Muscle layer of duodenum (tissue), 2 donors: Measurements from ENCODE around the gene COL23A1.
"Not testable (repeated sequence)": the region's sequence is repeated elsewhere in the genome, so short reads cannot be mapped to it uniquely, and the experiment has no call there.

Experiments used
- H3K27ac ChIP-seq: one replicate; pipeline ENCODE4 v1.7.0; 2013; ENCODE audit warnings: mild to moderate bottlenecking, low read length
- H3K27me3 ChIP-seq: one replicate; pipeline ENCODE4 v1.7.0; 2013; ENCODE audit warnings: low read depth, mild to moderate bottlenecking, control low read depth, low read length
- H3K36me3 ChIP-seq, 2 donors: one replicate each; pipeline ENCODE4 v1.7.0; 2013; ENCODE audit warnings: low read length in 2 of 2, control low read depth in 1 of 2, mild to moderate bottlenecking in 1 of 2; ENCODE audit not compliant: insufficient read depth in 2 of 2, control insufficient read depth in 1 of 2
- H3K4me1 ChIP-seq, 2 donors: one replicate each; pipeline ENCODE4 v1.7.0; 2013; ENCODE audit warnings: low read length in 2 of 2, mild to moderate bottlenecking in 2 of 2, control low read depth in 1 of 2, moderate library complexity in 1 of 2; ENCODE audit not compliant: insufficient read depth in 2 of 2, control insufficient read depth in 1 of 2
- H3K4me3 ChIP-seq, 2 donors: one replicate each; pipeline ENCODE4 v1.7.0; 2013; ENCODE audit warnings: low read length in 2 of 2, low read depth in 1 of 2, mild to moderate bottlenecking in 1 of 2
- H3K9me3 ChIP-seq, 2 donors: one replicate each; pipeline ENCODE4 v1.7.0; 2013; ENCODE audit warnings: low read length in 2 of 2, control low read depth in 1 of 2, mild to moderate bottlenecking in 1 of 2; ENCODE audit not compliant: control insufficient read depth in 1 of 2
- donor health status: healthy.

Gene COL23A1

DNA sequence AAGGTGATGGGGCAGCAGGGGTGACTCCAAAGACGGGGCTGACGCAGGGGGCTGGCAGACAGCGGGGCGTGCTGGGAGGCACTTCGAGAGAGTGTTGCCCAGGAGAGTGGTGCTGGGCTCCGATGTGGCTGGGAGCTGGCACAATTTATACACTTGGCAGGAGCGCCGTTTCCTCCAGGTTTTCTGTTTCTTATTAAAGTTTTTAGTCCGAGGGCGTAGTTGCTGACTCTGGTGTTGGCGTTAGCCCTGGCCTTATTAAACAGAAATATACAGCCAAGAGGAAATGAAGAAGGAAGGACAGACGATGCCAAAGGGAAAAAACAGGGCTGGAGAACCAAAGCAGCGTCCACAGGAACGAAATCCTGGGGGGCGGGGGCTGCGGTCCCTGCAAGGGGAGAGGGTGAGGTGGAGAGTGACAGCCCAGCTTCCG lies 218.0 kb downstream of the COL23A1 start:
- no peaks in the 10 kb centered on the region for H3K9me3 ChIP-seq
- H3K27me3 ChIP-seq, result no peaks in the 10 kb centered on the region
- H3K36me3 ChIP-seq, result no peaks in the 10 kb centered on the region
- H3K4me3 ChIP-seq, result peak overlapping the region in 1 of 2 donors; percentile 22
- H3K27ac ChIP-seq, result peak overlapping the region; percentile 3
- peaks cover 0 to 3% of the 10 kb centered on the region in 2 donors for H3K4me1 ChIP-seq

DNA sequence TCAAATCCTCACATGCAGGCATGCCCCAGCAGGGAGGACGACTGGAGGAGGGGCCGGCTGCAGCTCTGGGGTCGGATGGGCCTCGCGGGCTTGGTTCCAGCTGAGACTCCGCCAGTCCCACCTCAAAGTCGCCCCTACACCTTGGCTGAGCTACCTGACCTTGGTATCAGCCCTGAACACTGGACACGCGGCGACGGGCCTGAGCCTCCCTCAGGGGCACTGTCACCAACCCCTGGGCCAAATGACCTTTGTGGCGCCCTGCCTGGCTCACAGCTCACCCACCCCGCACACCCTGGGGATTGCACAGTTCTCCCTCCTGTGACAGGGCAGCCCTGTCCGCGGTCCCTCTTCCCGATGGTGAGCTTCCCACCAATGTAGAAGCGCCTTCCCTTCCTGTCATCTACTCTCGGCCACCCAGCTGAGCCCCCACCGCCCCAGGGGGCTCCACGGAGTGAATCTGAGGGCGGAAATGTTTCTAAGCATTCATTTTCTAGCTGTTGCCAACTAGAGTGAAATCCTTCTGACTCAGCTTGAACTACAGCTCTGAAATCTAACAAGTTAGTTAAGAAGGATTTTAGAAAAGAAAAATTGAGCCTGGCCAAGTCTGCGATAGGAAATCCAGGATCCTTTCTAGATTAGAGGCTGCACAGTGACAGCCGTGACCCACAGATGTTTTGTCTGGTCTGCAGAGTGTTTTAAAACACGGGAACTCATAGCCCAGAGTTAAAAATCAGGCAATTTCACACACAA lies 218.7 kb downstream of the COL23A1 start:
- Histone ChIP-seq H3K36me3 (no peaks in the 10 kb centered on the region), H3K4me3 (peak overlapping the region in 1 of 2 donors; percentile 22), H3K27ac (peak overlapping the region; percentile 3), H3K4me1 (peaks cover 0 to 3% of the 10 kb centered on the region in 2 donors), H3K9me3 (no peaks in the 10 kb centered on the region), H3K27me3 (no peaks in the 10 kb centered on the region)

DNA sequence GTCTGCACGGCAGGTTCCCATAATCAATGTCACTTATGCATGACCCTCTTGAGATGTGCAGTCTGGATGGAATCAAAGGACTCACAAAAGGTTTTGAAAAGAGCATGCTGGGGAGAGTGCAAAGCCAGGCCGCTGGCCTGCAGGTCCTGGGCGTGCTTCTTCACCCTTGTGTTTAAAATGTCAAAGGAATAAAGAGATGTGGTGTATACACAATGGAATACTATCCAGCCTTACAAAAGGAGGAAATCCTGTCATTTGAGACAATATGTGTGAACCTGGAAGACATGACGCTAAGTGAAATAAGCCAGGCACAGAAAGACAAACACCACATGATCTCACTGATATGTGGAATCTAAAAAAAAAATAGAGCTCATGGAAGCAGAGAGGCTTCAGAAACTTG lies 220.1 kb downstream of the COL23A1 start:
- H3K27me3 ChIP-seq, result no peaks in the 10 kb centered on the region
- no peaks in the 10 kb centered on the region for H3K36me3 ChIP-seq
- H3K4me3 ChIP-seq, result no peak overlapping the region
- H3K9me3 ChIP-seq, result no peaks in the 10 kb centered on the region
- no peak overlapping the region for H3K27ac ChIP-seq
- H3K4me1 ChIP-seq, result peaks cover 0 to 3% of the 10 kb centered on the region in 2 donors

DNA sequence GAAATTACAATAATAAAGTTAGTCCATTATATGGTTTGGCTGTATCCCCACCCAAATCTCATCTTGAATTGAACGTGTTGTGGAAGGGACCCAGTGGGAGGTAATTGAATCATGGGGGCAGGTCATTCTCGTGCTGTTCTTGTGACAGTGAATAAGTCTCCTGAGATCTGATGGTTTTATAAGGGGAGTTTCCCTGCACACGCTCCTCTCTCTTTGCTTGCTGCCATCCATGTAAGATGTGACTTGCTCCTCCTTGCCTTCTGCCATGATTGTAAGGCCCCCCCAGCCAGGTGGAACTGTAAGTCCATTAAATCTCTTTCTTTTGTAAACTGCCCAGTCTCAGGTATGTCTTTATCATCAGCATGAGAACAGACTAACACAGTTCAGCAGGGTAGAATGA lies 220.7 kb downstream of the COL23A1 start:
- not testable (repeated sequence) for H3K4me1 ChIP-seq, H3K36me3 ChIP-seq, H3K4me3 ChIP-seq, H3K27ac ChIP-seq, H3K9me3 ChIP-seq, H3K27me3 ChIP-seq

DNA sequence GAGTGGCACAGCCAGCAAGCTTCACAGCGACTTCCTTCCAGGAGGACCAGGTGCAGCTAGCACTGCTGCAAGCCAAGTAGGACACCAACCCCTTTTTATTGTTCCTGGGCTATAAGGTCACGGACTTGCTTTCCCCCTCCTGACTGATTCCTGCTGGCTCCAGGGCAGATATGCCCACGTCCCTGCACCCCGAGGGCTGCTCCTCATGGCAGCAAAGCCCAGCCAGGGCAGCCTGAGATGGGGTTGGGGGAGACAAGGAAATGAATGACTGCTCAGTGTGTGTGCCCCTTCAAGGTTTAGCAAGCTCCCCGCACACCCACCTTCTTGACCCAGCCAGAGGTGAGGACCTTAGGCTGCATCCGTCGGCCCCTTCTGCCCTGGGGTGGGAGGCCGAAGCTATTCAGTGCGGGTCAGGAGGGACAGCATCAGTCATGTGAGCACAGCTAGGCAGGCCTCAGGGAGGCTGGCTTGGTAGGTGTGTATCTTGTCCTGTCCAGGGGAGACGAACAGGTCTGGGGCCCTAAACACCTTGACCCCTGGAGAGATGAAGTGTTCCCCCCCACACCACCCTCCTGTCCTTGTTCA lies 221.4 kb downstream of the COL23A1 start:
- H3K9me3 ChIP-seq, result no peaks in the 10 kb centered on the region

DNA sequence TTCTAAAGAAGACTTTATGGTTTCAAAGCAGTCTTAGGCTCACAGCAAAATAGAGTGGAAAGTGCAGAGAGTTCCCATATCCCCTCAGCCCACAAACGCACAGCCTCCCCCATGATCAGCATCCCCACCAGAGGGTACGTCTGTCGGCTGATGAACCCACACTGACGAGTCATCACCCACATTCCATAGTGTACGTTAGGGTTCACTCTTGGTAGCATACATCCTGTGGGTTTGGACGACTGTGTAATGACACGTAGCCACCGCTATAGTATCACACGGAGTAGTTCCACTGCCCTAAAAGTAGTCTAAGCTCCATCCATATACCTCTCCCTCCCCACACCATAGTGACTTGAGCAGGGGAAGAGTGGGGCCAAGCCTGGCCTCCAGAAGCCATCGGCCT lies 221.9 kb downstream of the COL23A1 start:
- no peaks in the 10 kb centered on the region for H3K27me3 ChIP-seq
- H3K9me3 ChIP-seq, result no peaks in the 10 kb centered on the region
- no peak overlapping the region for H3K27ac ChIP-seq
- peaks cover 0 to 3% of the 10 kb centered on the region in 2 donors for H3K4me1 ChIP-seq
- no peak overlapping the region for H3K4me3 ChIP-seq
- H3K36me3 ChIP-seq, result no peaks in the 10 kb centered on the region

More for the DNA sequence above, 221.4 kb downstream of the COL23A1 start:
- H3K27me3 ChIP-seq, result no peaks in the 10 kb centered on the region
- no peak overlapping the region for H3K4me3 ChIP-seq
- H3K27ac ChIP-seq, result no peak overlapping the region
- H3K36me3 ChIP-seq, result no peaks in the 10 kb centered on the region
- H3K4me1 ChIP-seq, result peaks cover 0 to 3% of the 10 kb centered on the region in 2 donors

DNA sequence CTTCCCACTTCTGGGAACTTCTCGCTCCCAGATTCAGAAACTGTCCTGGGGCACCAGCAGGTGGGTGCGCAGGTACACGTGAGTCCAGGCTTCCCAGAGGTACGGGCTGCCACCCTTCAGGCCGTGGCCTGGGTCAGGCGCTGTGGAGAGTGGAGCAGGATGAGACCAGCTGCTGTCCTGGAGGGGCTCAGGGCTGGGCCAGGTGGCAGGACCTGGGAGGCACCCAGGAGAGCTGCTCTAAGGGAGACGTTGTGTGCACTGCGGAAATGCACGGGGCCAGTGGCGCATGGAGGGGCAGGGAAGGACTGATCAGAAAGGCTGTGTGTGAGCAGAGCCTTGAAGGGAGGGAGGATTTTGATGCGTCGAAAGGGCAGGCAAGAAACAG lies 222.5 kb downstream of the COL23A1 start:
- H3K4me1 ChIP-seq, result peaks cover 0 to 3% of the 10 kb centered on the region in 2 donors
- H3K27me3 ChIP-seq, result no peaks in the 10 kb centered on the region
- no peak overlapping the region for H3K4me3 ChIP-seq
- no peaks in the 10 kb centered on the region for H3K9me3 ChIP-seq
- no peaks in the 10 kb centered on the region for H3K36me3 ChIP-seq
- H3K27ac ChIP-seq, result no peak overlapping the region

DNA sequence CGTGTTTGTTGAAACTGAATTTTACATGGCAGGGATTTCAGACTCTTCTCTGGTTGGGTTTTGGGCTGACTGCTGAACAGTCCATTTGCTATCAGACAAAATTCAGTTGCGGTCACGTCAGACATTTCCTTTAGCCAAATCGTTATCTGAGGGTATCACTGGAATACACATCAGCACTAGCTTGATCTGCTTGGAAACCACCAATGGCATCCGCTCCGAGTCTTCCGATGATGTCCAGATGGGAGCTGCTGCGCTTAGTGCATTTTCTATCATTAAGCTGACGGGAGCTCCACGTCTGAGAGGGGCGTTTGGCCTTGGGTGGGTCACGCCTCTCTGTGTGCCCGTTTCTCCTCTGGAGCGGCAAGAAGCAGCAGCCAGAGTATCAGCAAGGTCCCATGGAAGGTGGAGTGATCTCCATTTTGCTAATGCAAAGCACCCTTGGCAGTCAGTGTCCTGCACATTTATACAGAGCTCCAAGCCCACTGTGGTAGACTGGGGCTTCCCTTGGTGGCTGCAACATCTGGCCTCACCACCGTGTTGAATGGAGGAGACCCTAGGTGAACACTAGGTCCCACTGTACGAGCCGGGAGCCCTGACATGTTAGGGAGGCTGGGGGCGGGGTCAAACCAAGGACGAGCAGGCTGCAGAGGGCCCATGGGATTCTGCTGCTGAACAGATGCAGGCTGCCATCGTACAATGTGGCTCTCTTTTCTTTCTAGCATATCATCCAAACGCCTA lies 223.0 kb downstream of the COL23A1 start:
- no peaks in the 10 kb centered on the region for H3K27me3 ChIP-seq
- H3K4me1 ChIP-seq, result peaks cover 0 to 3% of the 10 kb centered on the region in 2 donors
- H3K4me3 ChIP-seq, result no peak overlapping the region

DNA sequence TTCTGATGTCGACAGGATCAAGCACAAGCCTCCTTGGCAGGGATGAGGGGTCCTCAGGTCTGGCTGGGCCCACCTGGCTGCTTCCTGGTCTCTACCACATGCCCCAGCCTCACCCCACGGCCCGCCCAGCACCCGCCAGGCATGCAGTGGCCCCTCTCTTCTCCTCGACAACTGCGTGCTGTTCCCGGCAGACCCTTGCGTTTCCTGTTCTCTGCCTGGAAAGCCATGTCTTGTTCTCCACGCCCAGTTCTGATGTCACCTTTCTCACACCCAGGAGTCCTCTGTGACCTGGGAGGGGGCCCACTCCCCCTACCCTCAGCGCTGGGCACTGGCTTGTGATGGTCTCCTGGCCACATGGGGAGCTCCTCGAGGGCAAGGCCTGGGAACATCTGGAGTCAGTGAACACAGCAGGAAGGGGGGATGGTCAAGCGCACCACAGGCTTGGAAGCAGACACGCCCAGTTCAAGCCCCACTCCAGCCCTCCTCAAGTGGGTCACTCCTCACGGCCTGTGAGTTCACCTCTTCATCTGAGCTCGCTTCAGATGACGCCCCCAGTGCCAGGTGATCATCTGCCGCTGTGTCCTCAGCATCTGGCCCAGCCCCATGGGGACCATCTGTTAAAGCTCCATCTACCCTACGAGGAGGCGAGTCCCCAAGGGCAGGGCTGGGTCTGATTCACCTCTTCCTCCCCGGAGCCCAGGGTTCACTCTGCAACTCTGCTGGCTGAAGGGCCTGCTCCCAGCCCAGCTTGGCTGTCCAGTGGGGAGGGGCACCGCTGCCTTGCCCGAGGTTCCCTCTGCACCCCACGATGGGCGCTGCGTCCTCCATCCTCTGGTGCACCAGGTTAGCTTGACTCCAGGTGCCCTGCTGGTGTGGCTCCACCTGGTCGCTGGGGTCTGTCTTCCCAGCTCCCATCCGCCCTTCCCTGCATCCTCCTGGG lies 224.4 kb downstream of the COL23A1 start:
- no peaks in the 10 kb centered on the region for H3K9me3 ChIP-seq
- no peaks in the 10 kb centered on the region for H3K36me3 ChIP-seq
- no peak overlapping the region for H3K4me3 ChIP-seq
- H3K4me1 ChIP-seq, result no peaks in the 10 kb centered on the region
- H3K27me3 ChIP-seq, result no peaks in the 10 kb centered on the region
- no peak overlapping the region for H3K27ac ChIP-seq

More for the DNA sequence above, 223.0 kb downstream of the COL23A1 start:
- Histone ChIP-seq H3K9me3 (no peaks in the 10 kb centered on the region), H3K36me3 (no peaks in the 10 kb centered on the region), H3K27ac (no peak overlapping the region)

DNA sequence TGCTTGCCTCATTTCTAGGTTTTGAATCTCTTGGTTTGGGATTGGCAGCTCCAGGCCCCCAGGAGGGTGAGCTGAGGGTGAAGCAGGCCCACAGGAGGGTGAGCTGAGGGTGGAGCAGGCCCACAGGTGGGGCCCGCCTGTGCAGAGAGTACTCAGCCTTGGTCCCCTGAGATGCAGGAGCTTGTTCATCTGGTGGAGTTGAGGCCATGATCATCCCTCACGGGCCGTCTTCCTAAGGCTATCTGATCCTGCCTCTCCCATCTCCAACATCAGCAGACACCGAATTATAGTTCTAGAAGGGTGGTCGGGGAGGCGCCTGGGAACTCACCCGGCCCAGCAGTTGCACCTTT lies 225.9 kb downstream of the COL23A1 start:
- no peak overlapping the region for H3K4me3 ChIP-seq
- no peaks in the 10 kb centered on the region for H3K9me3 ChIP-seq
- no peaks in the 10 kb centered on the region for H3K4me1 ChIP-seq
- no peaks in the 10 kb centered on the region for H3K27me3 ChIP-seq
- H3K27ac ChIP-seq, result no peak overlapping the region
- no peaks in the 10 kb centered on the region for H3K36me3 ChIP-seq
